ENCODE data around the gene KCNK1.

DNA sequence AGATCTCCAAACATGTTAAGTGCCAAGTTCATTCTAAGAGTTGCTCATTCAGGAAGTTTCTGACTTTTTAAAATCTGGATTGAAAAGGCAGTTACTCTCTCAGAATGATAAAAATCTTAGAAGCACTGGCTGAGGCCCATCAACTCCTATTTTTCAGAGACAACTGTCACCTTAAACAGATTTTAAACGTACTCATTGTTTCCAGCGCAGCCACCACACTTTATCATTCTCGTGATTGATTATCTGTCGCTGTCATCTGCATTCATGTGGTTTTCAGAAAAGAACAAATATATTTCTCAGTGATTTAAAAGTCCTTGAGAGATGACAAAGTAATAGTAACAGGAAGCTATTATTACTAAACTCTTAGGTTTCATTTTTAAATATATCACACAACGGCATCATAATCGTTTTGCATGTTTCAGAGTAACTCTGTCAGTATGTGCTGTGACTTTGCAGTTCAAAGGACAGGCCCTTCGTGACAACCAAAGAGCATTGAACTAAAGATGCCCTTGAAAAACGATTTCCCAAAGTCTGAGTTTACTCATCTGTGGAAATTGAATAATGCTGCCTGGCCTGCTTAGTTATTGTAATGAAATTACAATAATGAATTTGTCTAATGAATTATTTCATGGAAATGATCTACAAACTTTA lies 14.9 kb upstream of the KCNK1 start:
- TF ChIP-seq, protein P1, sequence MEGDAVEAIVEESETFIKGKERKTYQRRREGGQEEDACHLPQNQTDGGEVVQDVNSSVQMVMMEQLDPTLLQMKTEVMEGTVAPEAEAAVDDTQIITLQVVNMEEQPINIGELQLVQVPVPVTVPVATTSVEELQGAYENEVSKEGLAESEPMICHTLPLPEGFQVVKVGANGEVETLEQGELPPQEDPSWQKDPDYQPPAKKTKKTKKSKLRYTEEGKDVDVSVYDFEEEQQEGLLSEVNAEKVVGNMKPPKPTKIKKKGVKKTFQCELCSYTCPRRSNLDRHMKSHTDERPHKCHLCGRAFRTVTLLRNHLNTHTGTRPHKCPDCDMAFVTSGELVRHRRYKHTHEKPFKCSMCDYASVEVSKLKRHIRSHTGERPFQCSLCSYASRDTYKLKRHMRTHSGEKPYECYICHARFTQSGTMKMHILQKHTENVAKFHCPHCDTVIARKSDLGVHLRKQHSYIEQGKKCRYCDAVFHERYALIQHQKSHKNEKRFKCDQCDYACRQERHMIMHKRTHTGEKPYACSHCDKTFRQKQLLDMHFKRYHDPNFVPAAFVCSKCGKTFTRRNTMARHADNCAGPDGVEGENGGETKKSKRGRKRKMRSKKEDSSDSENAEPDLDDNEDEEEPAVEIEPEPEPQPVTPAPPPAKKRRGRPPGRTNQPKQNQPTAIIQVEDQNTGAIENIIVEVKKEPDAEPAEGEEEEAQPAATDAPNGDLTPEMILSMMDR (IDR thresholded peaks at IDR 0.05; ENCODE audit: low read depth, low read length): no peak
- TF ChIP-seq, protein P2, sequence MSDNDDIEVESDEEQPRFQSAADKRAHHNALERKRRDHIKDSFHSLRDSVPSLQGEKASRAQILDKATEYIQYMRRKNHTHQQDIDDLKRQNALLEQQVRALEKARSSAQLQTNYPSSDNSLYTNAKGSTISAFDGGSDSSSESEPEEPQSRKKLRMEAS (IDR thresholded peaks at IDR 0.05; ENCODE audit: low read depth, low read length): no peak
- TF ChIP-seq MYC (IDR thresholded peaks at IDR 0.05; ENCODE audit: low read depth, low read length): no peak
- TF ChIP-seq POLR2A (IDR thresholded peaks at IDR 0.05; ENCODE audit: extremely low read depth, insufficient read length): no peak
